Ascending aorta (tissue), 2 donors: ENCODE measurements around the gene ASH1L. TPM values are rescaled to one million over a fixed set of nuclear protein-coding genes. Genes with fewer than 3 reads are reported as not detected.

Source experiments
- DNase-seq, 2 donors: peaks; one replicate each; pipeline ENCODE4 v3.0.0-alpha.2; 2019; ENCODE audit warnings: low spot score in 2 of 2
- H3K27ac ChIP-seq, 2 donors: fragments of 200-600 bp; sonication (generic); one replicate each; pipeline ENCODE4 v1.5.1; 2016 to 2017; ENCODE audit warnings: mild to moderate bottlenecking in 1 of 2
- H3K27me3 ChIP-seq: fragments of 200-600 bp; sonication (generic); one replicate; pipeline ENCODE4 v1.5.1; 2017
- H3K36me3 ChIP-seq, 2 donors: fragments of 200-600 bp; sonication (generic); one replicate each; pipeline ENCODE4 v1.5.1; 2016
- H3K4me1 ChIP-seq, 2 donors: fragments of 200-600 bp; sonication (generic); one replicate each; pipeline ENCODE4 v1.5.1; 2016 to 2017; ENCODE audit warnings: mild to moderate bottlenecking in 1 of 2
- H3K4me3 ChIP-seq, 2 donors: fragments of 200-600 bp; sonication (generic); one replicate each; pipeline ENCODE4 v1.5.1; 2016 to 2017; ENCODE audit warnings: mild to moderate bottlenecking in 1 of 2
- H3K9me3 ChIP-seq, 2 donors: fragments of 200-600 bp; sonication (generic); one replicate each; pipeline ENCODE4 v1.5.1; 2016
- intact Hi-C: fragments of 100-400 bp; cut with DNase I; formaldehyde crosslinking; loops from one replicate; pipeline ENCODE4 v1.15.1; 2023
- total RNA-seq: library from RNA; depleted of rRNA; stranded (reverse); fragments of >200 nt; gene quantifications from one replicate; pipeline ENCODE4 v1.1.0, GENCODE V29; 2016
- TF ChIP-seq, protein P1 (sequence below), 3 experiments: fragments of 200-600 bp in 2 of 3; fragments of 450-650 bp in 1 of 3; sonication (generic) in 2 of 3; IDR thresholded peaks; one replicate each; pipeline ENCODE4 v1.5.1; 2016 to 2019; ENCODE audit warnings: antibody characterized with exemption in 3 of 3, mild to moderate bottlenecking in 1 of 3, moderate library complexity in 1 of 3

The ASH1L gene
- total RNA-seq, 1 donor from 2014 or later, result 16.2 TPM

GRCh38 chr1:155553349-155553748, 9.3 kb downstream of the ASH1L start:
- no peak for DNase-seq
- TF ChIP-seq, protein P1, sequence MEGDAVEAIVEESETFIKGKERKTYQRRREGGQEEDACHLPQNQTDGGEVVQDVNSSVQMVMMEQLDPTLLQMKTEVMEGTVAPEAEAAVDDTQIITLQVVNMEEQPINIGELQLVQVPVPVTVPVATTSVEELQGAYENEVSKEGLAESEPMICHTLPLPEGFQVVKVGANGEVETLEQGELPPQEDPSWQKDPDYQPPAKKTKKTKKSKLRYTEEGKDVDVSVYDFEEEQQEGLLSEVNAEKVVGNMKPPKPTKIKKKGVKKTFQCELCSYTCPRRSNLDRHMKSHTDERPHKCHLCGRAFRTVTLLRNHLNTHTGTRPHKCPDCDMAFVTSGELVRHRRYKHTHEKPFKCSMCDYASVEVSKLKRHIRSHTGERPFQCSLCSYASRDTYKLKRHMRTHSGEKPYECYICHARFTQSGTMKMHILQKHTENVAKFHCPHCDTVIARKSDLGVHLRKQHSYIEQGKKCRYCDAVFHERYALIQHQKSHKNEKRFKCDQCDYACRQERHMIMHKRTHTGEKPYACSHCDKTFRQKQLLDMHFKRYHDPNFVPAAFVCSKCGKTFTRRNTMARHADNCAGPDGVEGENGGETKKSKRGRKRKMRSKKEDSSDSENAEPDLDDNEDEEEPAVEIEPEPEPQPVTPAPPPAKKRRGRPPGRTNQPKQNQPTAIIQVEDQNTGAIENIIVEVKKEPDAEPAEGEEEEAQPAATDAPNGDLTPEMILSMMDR (IDR thresholded peaks at IDR 0.05), result no peak
- peaks cover 0 to 3% of the 10 kb centered on the region in 2 donors for H3K4me1 ChIP-seq

GRCh38 chr1:155548706-155549105, 13.9 kb downstream of the ASH1L start:
- Histone ChIP-seq H3K4me3 (no peak overlapping the region), H3K36me3 (peaks cover 0 to 3% of the 10 kb centered on the region in 2 donors), H3K4me1 (peaks cover 0 to 3% of the 10 kb centered on the region in 2 donors), H3K27me3 (no peaks in the 10 kb centered on the region), H3K27ac (no peak overlapping the region), H3K9me3 (no peaks in the 10 kb centered on the region)
- intact Hi-C loops, result no loop called here
- no peak for DNase-seq
- TF ChIP-seq, protein P1 (IDR thresholded peaks at IDR 0.05), result no peak

More at GRCh38 chr1:155553349-155553748, 9.3 kb downstream of the ASH1L start:
- Histone ChIP-seq H3K4me3 (no peak overlapping the region), H3K9me3 (no peaks in the 10 kb centered on the region), H3K36me3 (peaks cover 0 to 3% of the 10 kb centered on the region in 2 donors), H3K27ac (no peak overlapping the region), H3K27me3 (no peaks in the 10 kb centered on the region)
- intact Hi-C loops, result no loop called here

GRCh38 chr1:155540000-155540874, 22.4 kb downstream of the ASH1L start:
- no peak overlapping the region for H3K27ac ChIP-seq
- intact Hi-C loops, result no loop called here
- no peak overlapping the region for H3K4me3 ChIP-seq
- DNase-seq, result no peak
- no peaks in the 10 kb centered on the region for H3K9me3 ChIP-seq
- H3K4me1 ChIP-seq, result peaks cover 2 to 27% of the 10 kb centered on the region in 2 donors
- TF ChIP-seq, protein P1 (IDR thresholded peaks at IDR 0.05), result no peak
- no peaks in the 10 kb centered on the region for H3K27me3 ChIP-seq
- no peaks in the 10 kb centered on the region for H3K36me3 ChIP-seq

GRCh38 chr1:155537193-155537592, 25.4 kb downstream of the ASH1L start:
- no peak overlapping the region for H3K27ac ChIP-seq
- no peak overlapping the region for H3K4me3 ChIP-seq
- intact Hi-C loops, result no loop called here
- peaks cover 2 to 34% of the 10 kb centered on the region in 2 donors for H3K4me1 ChIP-seq
- no peak for DNase-seq
- no peaks in the 10 kb centered on the region for H3K9me3 ChIP-seq
- H3K36me3 ChIP-seq, result no peaks in the 10 kb centered on the region
- H3K27me3 ChIP-seq, result no peaks in the 10 kb centered on the region
- TF ChIP-seq, protein P1 (IDR thresholded peaks at IDR 0.05), result no peak

DNA sequence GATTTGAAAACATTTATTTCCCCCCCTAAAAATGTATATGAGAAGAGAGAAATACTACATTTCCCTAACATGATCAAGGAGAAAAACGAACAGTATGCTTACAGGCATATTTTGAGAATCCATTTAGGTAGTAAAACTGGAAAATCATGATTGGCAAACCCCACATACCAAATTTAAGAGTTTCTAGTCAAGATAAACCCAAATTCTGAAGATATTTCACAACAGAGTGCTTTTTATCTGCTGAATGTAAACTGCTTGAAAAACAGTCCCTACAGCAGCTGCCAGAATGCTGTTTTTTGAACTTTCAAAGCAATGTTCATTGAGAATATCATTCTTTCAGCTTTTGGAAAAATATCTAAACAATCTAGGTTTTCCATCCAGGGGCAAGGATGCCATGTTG, 31.0 kb downstream of the ASH1L start:
- no peaks in the 10 kb centered on the region for H3K9me3 ChIP-seq
- no peak overlapping the region for H3K4me3 ChIP-seq
- TF ChIP-seq, protein P1 (IDR thresholded peaks at IDR 0.05), result no peak
- H3K36me3 ChIP-seq, result no peaks in the 10 kb centered on the region
- intact Hi-C loops, result no loop called here
- H3K4me1 ChIP-seq, result peaks cover 5 to 28% of the 10 kb centered on the region in 2 donors
- H3K27ac ChIP-seq, result no peak overlapping the region
- H3K27me3 ChIP-seq, result no peaks in the 10 kb centered on the region
- no peak for DNase-seq
